Measurements from ENCODE around the gene ALDOB. TPM values are rescaled to one million over a fixed set of nuclear protein-coding genes. Genes with fewer than 3 reads are reported as not detected.
"Not testable (repeated sequence)": the region's sequence is repeated elsewhere in the genome, so short reads cannot be mapped to it uniquely, and the experiment has no call there.

The ALDOB gene
- total RNA-seq, 1 experiment from 2014 or later: not detected

DNA sequence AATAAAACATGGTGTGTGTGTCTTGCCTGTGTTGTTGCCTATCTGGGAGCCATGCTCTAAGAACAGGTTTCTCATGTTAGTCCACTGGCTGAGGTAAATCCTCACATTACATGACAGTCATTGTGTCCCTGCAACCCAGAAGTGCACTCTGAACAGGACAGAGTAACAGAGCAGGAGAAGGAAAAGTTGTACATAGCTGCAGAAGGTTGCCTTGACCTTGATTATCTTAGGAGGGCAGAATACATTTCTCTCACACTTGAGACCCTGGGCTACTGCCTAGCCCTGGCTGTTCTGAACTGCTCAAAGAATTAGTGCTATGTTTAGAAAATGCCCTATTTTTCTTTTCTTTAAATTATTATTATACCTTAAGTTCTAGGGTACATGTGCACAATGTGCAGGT, 20.0 kb downstream of the ALDOB start:
- H3K27me3 ChIP-seq: no peaks in the 10 kb centered on the region
- H3K9me3 ChIP-seq: peaks cover 17% of the 10 kb centered on the region
- H3K36me3 ChIP-seq: peaks cover 17% of the 10 kb centered on the region
- no peak overlapping the region for H3K4me3 ChIP-seq
- no peak for DNase-seq

DNA sequence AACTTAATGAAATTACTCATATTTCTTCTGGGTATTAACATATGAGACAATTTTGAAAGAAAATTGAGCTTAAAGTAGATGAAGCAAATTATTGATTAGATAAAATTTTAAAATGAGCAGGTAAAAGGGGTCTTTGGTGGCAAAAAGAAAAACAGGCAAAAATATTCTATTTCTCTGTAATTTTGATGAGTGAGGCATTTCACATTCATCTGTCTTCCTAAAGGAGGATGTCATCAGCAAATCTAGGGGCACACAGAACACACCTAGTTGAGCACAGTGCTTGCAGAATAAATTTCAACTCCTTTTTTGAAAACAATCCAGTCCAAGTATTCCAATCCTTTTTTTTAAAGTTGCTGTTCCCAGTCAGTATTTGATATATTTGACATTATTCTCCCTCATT, 20.7 kb downstream of the ALDOB start:
- peaks cover 24% of the 10 kb centered on the region for H3K36me3 ChIP-seq
- peaks cover 24% of the 10 kb centered on the region for H3K9me3 ChIP-seq
- H3K4me3 ChIP-seq: no peak overlapping the region
- no peak for DNase-seq
- H3K27me3 ChIP-seq: no peaks in the 10 kb centered on the region

DNA sequence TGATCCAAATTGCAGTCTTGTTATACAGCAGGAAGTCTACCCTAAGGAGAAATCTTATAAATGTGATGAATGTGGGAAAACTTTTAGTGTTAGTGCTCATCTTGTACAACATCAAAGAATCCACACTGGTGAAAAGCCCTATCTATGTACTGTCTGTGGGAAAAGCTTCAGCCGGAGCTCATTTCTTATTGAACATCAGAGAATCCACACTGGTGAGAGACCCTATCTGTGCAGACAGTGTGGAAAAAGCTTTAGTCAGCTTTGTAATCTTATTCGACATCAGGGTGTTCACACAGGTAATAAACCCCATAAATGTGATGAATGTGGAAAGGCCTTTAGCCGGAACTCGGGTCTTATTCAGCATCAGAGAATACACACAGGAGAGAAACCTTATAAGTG, 26.5 kb downstream of the ALDOB start:
- Histone ChIP-seq H3K4me3 (no peak overlapping the region), H3K27me3 (no peaks in the 10 kb centered on the region), H3K9me3 (peaks cover 72% of the 10 kb centered on the region), H3K36me3 (peaks cover 72% of the 10 kb centered on the region)
- DNase-seq: no peak

DNA sequence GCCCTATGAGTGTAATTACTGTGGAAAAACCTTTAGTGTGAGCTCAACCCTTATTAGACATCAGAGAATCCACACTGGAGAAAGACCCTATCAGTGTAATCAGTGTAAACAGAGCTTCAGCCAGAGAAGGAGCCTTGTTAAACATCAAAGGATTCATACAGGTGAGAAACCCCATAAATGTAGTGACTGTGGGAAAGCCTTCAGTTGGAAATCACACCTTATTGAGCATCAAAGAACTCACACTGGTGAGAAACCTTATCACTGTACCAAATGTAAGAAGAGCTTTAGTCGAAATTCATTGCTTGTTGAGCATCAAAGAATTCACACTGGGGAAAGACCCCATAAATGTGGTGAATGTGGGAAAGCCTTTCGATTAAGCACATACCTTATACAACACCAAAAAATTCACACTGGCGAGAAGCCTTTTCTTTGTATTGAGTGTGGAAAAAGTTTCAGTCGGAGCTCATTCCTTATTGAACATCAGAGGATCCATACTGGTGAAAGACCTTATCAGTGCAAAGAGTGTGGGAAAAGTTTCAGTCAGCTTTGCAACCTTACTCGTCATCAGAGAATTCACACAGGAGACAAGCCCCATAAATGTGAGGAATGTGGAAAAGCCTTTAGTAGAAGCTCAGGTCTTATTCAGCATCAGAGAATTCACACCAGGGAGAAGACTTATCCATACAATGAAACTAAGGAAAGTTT, 27.0 kb downstream of the ALDOB start:
- no peak for DNase-seq
- no peak overlapping the region for H3K4me3 ChIP-seq
- H3K27me3 ChIP-seq: no peaks in the 10 kb centered on the region
- peaks cover 77% of the 10 kb centered on the region for H3K9me3 ChIP-seq
- H3K36me3 ChIP-seq: peaks cover 78% of the 10 kb centered on the region

DNA sequence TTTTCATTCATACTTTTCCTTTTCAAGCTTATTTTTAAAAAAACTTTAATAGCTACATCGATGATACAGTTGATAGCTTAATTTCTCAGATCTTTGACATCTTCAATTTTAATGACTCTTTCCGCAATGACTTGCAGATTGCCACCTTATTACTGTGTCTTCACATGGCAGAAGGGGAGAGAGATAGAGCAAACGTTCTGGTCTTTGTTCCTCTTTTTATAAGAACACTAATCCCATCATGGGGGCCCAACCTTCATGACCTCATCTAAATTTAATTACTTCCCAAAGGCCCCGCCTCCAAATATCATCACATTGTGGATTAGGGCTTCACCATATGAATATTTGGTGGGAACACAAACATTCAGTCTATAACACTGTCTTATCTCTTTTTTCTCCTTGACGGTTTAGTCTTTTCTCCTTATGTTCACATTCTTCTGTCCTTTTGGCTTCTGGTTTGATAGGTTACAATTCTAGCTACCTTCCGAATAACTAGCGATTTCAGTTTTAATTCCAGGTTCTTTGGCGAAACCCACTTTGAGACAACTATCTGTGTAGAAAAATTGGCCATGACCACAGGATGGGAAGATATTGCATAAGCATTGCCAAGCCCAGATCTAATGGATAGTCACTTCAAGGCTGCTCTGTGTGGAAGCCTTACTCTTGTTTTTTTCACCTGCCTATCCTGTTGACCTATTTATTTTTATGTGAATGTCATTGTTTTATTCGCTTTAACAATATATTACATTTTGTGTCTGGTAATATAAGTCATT, 31.9 kb downstream of the ALDOB start:
- Histone ChIP-seq H3K27me3 (no peaks in the 10 kb centered on the region), H3K9me3 (peaks cover 52% of the 10 kb centered on the region), H3K36me3 (peaks cover 94% of the 10 kb centered on the region), H3K4me3 (no peak overlapping the region)
- DNase-seq: no peak

DNA sequence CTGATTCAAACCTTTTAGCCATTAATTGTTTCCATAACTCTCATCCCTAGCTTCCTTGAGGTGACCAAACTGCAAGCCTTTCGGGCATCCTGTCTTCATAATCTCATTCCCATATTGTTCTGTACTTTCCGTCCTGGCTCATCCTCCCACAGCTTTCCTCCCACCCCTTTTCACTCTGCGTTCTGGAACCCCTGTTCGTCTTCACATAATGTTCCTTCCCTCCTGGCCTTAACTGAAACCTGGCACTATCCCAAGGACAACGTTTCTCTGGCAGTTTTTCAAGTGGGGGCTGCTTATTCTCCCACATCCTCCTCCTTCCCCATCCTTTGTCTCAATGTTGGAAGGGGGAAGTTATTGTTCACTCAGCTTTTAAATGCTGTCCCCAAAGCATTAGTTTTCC, 35.5 kb downstream of the ALDOB start:
- Histone ChIP-seq H3K36me3 (peaks cover 79% of the 10 kb centered on the region), H3K27me3 (no peaks in the 10 kb centered on the region), H3K9me3 (peaks cover 22% of the 10 kb centered on the region), H3K4me3 (peak overlapping the region; percentile 75; the same call in 1 of the 2 replicates)
- DNase-seq: no peak

DNA sequence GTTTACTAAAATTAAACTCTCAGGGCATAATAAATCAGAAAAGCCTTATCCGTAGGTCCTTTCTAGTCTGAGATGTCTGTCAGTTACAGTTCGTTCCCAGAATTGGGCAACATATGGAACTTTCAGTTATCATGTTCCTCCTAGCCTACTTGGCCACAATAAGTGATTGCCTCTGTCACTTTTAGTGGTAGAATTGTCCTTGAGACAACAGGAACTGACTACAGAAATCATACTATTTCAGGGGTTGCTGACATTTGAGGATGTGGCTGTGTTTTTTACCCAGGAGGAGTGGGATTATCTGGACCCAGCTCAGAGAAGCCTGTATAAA, 36.0 kb downstream of the ALDOB start:
- Histone ChIP-seq H3K4me3 (peak overlapping the region; percentile 75), H3K9me3 (peaks cover 18% of the 10 kb centered on the region), H3K36me3 (peaks cover 79% of the 10 kb centered on the region), H3K27me3 (no peaks in the 10 kb centered on the region)
- DNase-seq: no peak

DNA sequence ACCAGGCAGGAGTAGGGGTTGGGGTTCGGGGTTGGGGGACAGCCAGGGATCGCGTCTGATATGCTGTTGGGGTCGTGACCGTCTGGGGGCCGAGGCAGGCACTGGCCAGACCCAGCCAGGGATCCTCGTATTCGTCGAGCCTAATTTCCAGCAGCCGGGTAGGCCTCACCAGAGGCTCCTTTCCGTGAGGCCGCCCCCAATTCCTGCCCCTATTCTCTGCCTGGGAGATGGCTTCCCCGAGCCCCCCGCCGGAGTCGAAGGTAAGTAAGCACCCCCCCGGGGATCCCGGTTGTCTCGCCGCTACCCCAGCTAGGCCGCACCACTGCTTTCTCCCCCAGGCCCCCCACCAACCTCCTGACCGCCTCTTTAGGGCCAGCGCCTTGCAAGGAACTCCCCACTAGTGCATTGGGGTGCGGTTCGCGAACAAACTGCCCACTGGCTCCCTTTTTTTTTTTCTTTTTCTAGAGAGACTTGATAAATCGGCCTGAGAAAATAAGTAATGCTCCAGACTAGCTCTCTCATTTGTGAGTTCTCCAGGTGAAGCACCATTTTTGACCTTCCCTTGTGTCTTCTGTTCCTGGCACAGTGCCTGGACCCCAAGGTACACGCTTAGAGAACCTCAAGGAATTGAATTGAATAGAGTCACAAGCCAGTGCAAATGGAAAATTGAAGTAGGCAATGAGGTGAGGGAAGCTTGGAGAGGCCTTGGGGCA, 36.5 kb downstream of the ALDOB start:
- peak; percentile 31 for DNase-seq
- H3K4me3 ChIP-seq: peak overlapping the region; percentile 75
- H3K27me3 ChIP-seq: no peaks in the 10 kb centered on the region
- peaks cover 17% of the 10 kb centered on the region for H3K9me3 ChIP-seq
- peaks cover 79% of the 10 kb centered on the region for H3K36me3 ChIP-seq

DNA sequence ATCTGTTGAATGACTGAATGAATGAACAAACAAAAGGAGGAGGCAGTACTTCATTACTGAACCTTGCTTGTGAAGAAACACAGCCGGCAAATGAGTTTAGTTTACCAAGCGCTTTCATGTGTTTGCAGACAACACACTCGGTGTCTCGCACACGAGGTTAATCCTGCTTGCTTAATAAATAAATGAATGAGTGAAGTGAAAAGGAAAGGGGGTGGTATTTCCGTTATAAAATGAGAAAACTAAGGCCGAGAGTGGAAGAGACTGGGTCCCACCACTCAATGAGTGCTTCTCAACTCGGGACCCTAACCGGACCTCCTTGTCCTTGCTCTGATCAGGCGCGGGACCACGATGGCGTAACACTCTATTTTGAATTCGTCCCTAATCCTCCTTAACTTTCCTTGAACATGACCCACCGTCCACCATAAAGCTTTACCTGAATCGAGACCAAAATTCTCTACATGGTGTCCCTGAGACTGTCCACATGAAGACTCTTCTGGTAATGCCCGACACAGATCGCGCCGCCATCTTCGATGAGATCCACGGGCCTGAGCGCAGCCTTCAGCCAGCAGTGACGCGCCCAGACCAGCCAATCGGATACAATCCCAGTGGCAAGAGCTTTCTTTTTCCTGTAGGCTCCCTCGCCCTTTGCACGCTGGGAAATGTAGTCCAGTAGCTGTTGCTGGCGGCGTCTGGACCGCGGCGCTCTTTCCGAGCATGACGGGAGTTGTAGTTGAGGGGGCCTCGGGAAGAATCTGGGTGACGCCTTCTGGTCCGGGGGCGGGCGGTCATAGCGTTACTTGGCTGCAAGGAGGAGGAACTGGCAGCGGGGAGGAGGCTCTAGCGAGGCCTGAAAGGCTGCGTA, 37.3 kb downstream of the ALDOB start, which contains the start of the genes MRPL50 and ZNF189:
Gene MRPL50, minus strand, starts transcription at position 551 of the 862 bp plus-strand sequence. Its CDS starts 26 bp downstream, at position 525.
Gene ZNF189, plus strand, starts transcription at position 784 of the 862 bp plus-strand sequence. CDS start 306 bp downstream, outside the sequence.
- peak; percentile 99 for DNase-seq
- peaks cover 71% of the 10 kb centered on the region for H3K36me3 ChIP-seq

DNA sequence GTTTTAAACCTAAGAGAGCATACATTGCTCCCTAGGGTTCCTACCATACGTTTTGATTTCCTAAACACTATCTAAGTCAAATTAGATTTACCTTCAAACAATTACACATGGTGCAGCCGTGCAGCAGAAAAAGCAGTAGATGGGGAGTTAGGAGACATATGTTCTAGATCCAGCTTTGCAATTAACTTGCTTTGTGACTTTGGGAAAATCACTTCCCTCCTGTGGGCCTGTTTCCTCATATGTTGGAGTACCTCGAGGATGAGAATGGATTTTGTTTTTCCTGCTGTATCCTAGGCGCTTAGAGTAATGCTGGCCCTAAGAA, 37.9 kb downstream of the ALDOB start:
- Histone ChIP-seq H3K36me3 (peaks cover 70% of the 10 kb centered on the region), H3K9me3 (peaks cover 20% of the 10 kb centered on the region), H3K27me3 (no peaks in the 10 kb centered on the region), H3K4me3 (peak overlapping the region; percentile 75)
- DNase-seq: no peak

More for the DNA sequence above, 37.3 kb downstream of the ALDOB start, which contains the start of the genes MRPL50 and ZNF189:
- Histone ChIP-seq H3K4me3 (peak within 1 kb of the TSS; percentile 75), H3K9me3 (peaks cover 15% of the 10 kb centered on the region), H3K27me3 (no peaks in the 10 kb centered on the region)

DNA sequence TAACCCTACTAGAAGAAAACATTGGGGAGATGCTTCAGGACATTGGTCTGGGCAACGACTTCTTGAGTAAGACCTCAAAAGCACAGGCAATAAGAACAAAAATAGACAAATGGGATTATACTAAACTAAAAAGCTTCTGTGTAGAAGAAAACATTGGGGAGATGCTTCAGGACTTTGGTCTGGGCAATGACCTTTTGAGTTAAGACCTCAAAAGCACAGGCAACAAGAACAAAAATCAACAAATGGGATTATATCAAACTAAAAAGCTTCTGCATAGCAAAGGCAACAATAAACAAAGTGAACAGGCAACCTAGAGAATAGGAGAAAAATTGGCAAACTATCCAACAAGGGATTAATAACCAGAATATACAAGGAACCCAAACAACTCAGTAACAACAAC, 40.9 kb downstream of the ALDOB start:
- DNase-seq: no peak
- H3K36me3 ChIP-seq: peaks cover 58% of the 10 kb centered on the region
- H3K27me3 ChIP-seq: no peaks in the 10 kb centered on the region
- H3K4me3 ChIP-seq: no peak overlapping the region
- peaks cover 10% of the 10 kb centered on the region for H3K9me3 ChIP-seq

DNA sequence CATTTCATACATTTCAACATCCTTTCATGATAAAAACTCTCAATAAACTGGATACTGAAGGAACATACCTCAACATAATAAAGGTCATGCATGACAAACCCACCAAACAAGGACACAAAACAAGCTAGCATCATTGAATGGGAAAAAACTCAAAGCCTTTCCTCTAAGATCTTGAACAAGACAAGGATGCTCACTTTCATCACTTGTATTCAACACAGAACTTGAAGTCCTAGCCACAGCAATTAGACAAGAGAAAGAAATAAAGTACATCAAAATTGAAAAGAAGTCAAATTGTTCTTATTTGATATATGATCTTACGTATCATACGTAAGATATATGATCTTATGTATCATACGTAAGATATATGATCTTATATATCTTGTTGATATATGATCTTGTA, 42.4 kb downstream of the ALDOB start:
- Histone ChIP-seq H3K36me3 (peaks cover 65% of the 10 kb centered on the region), H3K9me3 (peaks cover 10% of the 10 kb centered on the region), H3K4me3 (no peak overlapping the region), H3K27me3 (no peaks in the 10 kb centered on the region)
- DNase-seq: no peak

DNA sequence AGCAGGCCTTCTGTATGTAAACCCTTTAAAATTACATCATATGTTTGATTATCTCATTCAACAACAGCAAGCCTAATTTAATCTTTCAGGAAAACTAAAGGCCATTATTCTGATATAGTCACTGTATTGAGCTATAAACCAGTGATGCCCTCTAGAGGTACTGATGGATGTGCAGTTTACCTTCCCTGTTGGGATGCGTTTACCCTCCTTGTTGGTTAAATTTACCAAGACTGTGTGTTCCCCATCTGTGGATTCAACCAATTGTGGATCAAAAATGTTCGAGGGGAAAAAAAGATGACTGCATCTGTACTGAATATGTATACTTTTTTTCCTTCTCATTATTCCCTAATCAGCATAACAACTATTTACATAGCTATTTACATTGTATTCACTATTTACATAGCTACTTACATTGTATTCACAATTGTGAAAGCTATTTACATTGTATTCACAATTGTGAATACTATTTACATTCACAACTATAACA, 47.0 kb downstream of the ALDOB start:
- DNase-seq: no peak
- Histone ChIP-seq H3K9me3 (peaks cover 8% of the 10 kb centered on the region), H3K36me3 (peaks cover 50% of the 10 kb centered on the region), H3K27me3 (no peaks in the 10 kb centered on the region), H3K4me3 (no peak overlapping the region)

DNA sequence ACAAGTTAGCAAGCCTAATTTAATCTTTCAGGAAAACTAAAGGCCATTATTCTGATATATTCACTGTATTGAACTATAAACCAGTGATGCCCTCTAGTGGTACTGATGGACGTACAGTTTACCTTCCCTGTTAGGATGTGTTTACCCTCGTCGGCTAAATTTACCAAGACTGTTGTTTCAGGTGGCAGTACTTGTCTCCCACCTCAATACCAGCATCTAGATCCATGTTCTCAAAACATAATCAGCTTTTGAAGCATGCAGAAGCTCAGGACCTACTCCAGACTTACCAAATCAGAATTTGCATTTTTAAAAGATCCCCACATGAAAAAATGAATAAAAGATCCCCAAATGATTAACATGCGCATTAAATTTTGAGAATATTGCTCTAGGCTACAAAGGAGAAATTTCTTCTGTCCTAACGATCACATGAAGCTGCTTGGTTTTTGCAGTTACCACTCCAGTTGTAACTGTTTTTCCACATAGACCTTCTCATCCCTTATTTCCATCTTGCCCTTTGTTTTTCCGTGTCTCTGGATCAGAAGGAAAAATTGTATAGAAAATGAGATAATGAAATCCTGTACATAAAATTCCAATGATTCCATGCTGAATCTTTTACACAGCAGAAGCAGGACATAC, 47.6 kb downstream of the ALDOB start:
- no peaks in the 10 kb centered on the region for H3K27me3 ChIP-seq
- H3K36me3 ChIP-seq: peaks cover 48% of the 10 kb centered on the region
- no peak for DNase-seq
- peaks cover 3% of the 10 kb centered on the region for H3K9me3 ChIP-seq
- no peak overlapping the region for H3K4me3 ChIP-seq

DNA sequence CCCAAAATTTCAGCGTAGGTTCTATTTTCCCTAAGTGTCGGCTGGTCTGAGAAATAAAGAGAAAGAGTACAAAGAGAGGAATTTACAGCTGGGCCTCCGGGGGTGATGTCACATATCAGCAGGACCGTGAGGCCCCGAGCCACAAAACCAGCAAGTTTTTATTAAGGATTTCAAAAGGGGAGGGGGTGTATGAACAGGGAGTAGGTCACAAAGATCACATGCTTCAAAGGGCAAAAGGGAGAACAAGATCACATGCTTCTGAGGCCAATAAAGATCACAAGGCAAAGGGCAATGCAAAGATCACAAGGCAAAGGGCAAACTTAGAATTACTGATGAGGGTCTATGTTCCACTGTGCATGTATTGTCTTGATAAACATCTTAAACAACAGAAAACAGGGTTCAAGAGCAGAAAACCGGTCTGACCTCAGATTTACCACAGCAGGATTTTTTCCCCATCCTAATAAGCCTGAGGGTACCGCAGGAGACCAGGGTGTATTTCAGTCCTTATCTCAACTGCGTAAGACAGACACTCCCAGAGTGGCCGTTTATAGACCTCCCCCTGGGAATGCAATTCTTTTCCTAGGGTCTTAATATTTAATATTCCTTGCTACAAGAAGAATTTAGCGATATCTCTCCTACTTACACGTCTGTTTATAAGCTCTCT, 50.6 kb downstream of the ALDOB start, which contains the start of gene BAAT:
Gene BAAT, minus strand, starts transcription at position 134 of the 664 bp plus-strand sequence. CDS start 13,602 bp downstream, outside the sequence.
- not testable (repeated sequence) for H3K4me3 ChIP-seq, H3K9me3 ChIP-seq, DNase-seq, H3K27me3 ChIP-seq
- peaks cover 31% of the 10 kb centered on the region for H3K36me3 ChIP-seq
